ENCODE results near the gene DHRS3. TPM values are rescaled to one million over a fixed set of nuclear protein-coding genes. Genes with fewer than 3 reads are reported as not detected.

DHRS3 gene
- total and polyA plus RNA-seq, 10 of the 15 experiments (the other 5 are each of a cell fraction or from before 2014, with no cell fraction given): 0.23 to 29.7 (median 1.2) TPM

- Histone ChIP-seq H3K36me3 (ENCODE audit: control insufficient read depth in 2 of 2, insufficient read depth in 2 of 2, low read length in 1 of 2) (no peaks in the 10 kb centered on the region), H3K27ac (ENCODE audit: control insufficient read depth, insufficient read depth) (no peak overlapping the region), H4K20me1 (ENCODE audit: control insufficient read depth, insufficient read depth) (no peaks in the 10 kb centered on the region), H3K4me2 (ENCODE audit: control insufficient read depth, insufficient read depth) (no peak overlapping the region; the same call in 1 of the 2 replicates), H2AFZ (ENCODE audit: control insufficient read depth, low read depth, low read length) (no peak overlapping the region), H3K9me3 (replicated peaks; ENCODE audit: control insufficient read depth, insufficient read depth, low read length) (peaks cover 1% of the 10 kb centered on the region; the same call in 2 of the 3 replicates), H3K4me3 (no peak overlapping the region), H3K4me1 (ENCODE audit: control insufficient read depth, insufficient read depth, low read length) (no peaks in the 10 kb centered on the region), H3K79me2 (ENCODE audit: control insufficient read depth, insufficient read depth, low read length) (no peaks in the 10 kb centered on the region), H3K9ac (ENCODE audit: control insufficient read depth, insufficient read depth, low read length) (no peak overlapping the region), H3K27me3 (replicated peaks in 1 of 2; ENCODE audit: control insufficient read depth in 2 of 2, insufficient read depth in 2 of 2, low read length in 1 of 2) (no peaks in the 10 kb centered on the region; a peak in 1 of 4 replicates)
- POLR2A ChIA-PET: interaction anchor here (1.1 to 1.2 kb wide), 2 partner anchors 9 to 14 kb away, joined by 3 read pairs; no protein-coding TSS in a partner anchor
- ATAC-seq (peak; percentile 84), DNase-seq (ENCODE audit: low read depth, low spot score) (no peak), FAIRE-seq (no peak)
- in situ Hi-C loops (cut with MboI): no loop called here
- RAD21 ChIA-PET (ENCODE audit: unreplicated experiment): interaction anchor here (0.6 to 4.7 kb wide), 3 partner anchors 8 to 57 kb away, joined by 3 to 50 read pairs (median 3); partner anchors contain the start of gene DHRS3
- CTCF ChIA-PET: interaction anchor here (1.3 to 5.1 kb wide), 2 partner anchors 15 to 55 kb away, joined by 3 to 47 read pairs; partner anchors contain the start of gene DHRS3
- no TSS peak for BruUV-seq (replicated peaks)
- WGBS (ENCODE audit: insufficient coverage, insufficient replicate concordance, low lambda C conversion rate, missing lambda C conversion rate): 46% methylated on average over 15 of the region's 16 CpGs
- SMC1A ChIA-PET (ENCODE audit: uncharacterized antibody, unreplicated experiment): interaction anchor here (0.7 to 4.6 kb wide), 5 partner anchors 13 to 290 kb away, joined by 3 to 49 read pairs (median 3); partner anchors contain the start of gene DHRS3
- intact Hi-C loops (cut with micrococcal nuclease; ENCODE audit: unreplicated experiment): loop anchor here (5.0 kb wide), 1 partner anchor 157 kb away; no protein-coding TSS in a partner anchor
- TF ChIP-seq STAT1 (conservative IDR thresholded peaks at IDR 0.05) (no peak), PAX8 (IDR thresholded peaks at IDR 0.05) (no peak), RELA (IDR thresholded peaks at IDR 0.05; ENCODE audit: borderline replicate concordance, partially characterized antibody) (no peak), PAX5 (IDR thresholded peaks at IDR 0.05; ENCODE audit: borderline replicate concordance, low read depth, low read length) (no peak), SUPT20H (IDR thresholded peaks at IDR 0.05; ENCODE audit: borderline replicate concordance, control insufficient read depth, low read depth, low read length) (no peak), SMARCA5 (IDR thresholded peaks at IDR 0.05) (no peak), SKIL (IDR thresholded peaks at IDR 0.05; ENCODE audit: low read depth, poor library complexity, severe bottlenecking) (peak; percentile 55), GATAD2B (conservative IDR thresholded peaks at IDR 0.05; ENCODE audit: low read depth) (no peak), ZNF622 (IDR thresholded peaks at IDR 0.05) (no peak), ATF2 (IDR thresholded peaks at IDR 0.05; ENCODE audit: low read length) (no peak), RCOR1 (conservative IDR thresholded peaks at IDR 0.05; ENCODE audit: low read depth, low read length) (no peak), CHD1 (IDR thresholded peaks at IDR 0.05; ENCODE audit: low read depth, low read length) (no peak), HCFC1 (IDR thresholded peaks at IDR 0.05; ENCODE audit: low read length) (no peak), SP1 (IDR thresholded peaks at IDR 0.05; ENCODE audit: low read depth, low read length) (no peak), POU2F2 (IDR thresholded peaks at IDR 0.05; ENCODE audit: borderline replicate concordance, low read depth, low read length) (peak; percentile 76; the same call in 2 of the 3 replicates), BCL11A (IDR thresholded peaks at IDR 0.05; ENCODE audit: low read depth, low read length) (0 out of 2 replicates have a peak, but pooled peaks have one; percentile 20), RUNX3 (IDR thresholded peaks at IDR 0.05; ENCODE audit: low read length) (no peak)
- TF ChIP-seq, protein P1, sequence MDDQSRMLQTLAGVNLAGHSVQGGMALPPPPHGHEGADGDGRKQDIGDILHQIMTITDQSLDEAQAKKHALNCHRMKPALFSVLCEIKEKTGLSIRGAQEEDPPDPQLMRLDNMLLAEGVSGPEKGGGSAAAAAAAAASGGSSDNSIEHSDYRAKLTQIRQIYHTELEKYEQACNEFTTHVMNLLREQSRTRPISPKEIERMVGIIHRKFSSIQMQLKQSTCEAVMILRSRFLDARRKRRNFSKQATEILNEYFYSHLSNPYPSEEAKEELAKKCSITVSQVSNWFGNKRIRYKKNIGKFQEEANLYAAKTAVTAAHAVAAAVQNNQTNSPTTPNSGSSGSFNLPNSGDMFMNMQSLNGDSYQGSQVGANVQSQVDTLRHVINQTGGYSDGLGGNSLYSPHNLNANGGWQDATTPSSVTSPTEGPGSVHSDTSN (IDR thresholded peaks at IDR 0.05; ENCODE audit: insufficient replicate concordance, low read depth, low read length): peak; percentile 25
- TF ChIP-seq, protein P2, sequence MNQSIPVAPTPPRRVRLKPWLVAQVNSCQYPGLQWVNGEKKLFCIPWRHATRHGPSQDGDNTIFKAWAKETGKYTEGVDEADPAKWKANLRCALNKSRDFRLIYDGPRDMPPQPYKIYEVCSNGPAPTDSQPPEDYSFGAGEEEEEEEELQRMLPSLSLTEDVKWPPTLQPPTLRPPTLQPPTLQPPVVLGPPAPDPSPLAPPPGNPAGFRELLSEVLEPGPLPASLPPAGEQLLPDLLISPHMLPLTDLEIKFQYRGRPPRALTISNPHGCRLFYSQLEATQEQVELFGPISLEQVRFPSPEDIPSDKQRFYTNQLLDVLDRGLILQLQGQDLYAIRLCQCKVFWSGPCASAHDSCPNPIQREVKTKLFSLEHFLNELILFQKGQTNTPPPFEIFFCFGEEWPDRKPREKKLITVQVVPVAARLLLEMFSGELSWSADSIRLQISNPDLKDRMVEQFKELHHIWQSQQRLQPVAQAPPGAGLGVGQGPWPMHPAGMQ (IDR thresholded peaks at IDR 0.05; ENCODE audit: borderline replicate concordance): no peak
These were observed 13.7 kb downstream of the DHRS3 start for GRCh38 chr1:12604114-12604874.
